Body of pancreas (tissue), 4 donors: Measurements from ENCODE around the gene NEURL4. TPM values are rescaled to one million over a fixed set of nuclear protein-coding genes. Genes with fewer than 3 reads are reported as not detected.
A peak's percentile ranks its signal among the peaks of the same experiment; 100 is the strongest.
"Not testable (repeated sequence)": the region's sequence is repeated elsewhere in the genome, so short reads cannot be mapped to it uniquely, and the experiment has no call there.

Experiments
- ATAC-seq: fragments of 150-250 bp; one replicate; pipeline ENCODE4 v1.9.1; 2016
- DNase-seq, 4 donors: peaks; one replicate each; pipeline ENCODE4 v3.0.0-alpha.2; 2019
- H3K27ac ChIP-seq, 4 donors: fragments of 200-600 bp; sonication (generic); 1 replicate in 3 of 4; 2 replicates in 1 of 4; pipeline versions ENCODE4 v1.5.1 to v1.6.1; 2016 to 2019; ENCODE audit warnings: mild to moderate bottlenecking in 1 of 4, mixed read lengths in 1 of 4, moderate library complexity in 1 of 4
- H3K27me3 ChIP-seq, 2 donors: fragments of 200-600 bp; sonication (generic); one replicate each; pipeline ENCODE4 v1.6.0; 2016; ENCODE audit warnings: mild to moderate bottlenecking in 1 of 2
- H3K36me3 ChIP-seq, 2 donors: fragments of 200-600 bp; sonication (generic); replicated peaks in 1 of 2; 2 replicates each; pipeline ENCODE4 v1.5.1; 2016; ENCODE audit warnings: low read depth in 2 of 2; ENCODE audit not compliant: insufficient read depth in 1 of 2
- H3K4me1 ChIP-seq: fragments of 200-600 bp; sonication (generic); one replicate; pipeline ENCODE4 v1.6.0; 2016
- H3K4me3 ChIP-seq, 2 donors: fragments of 200-600 bp; sonication (generic); 1 replicate in 1 of 2; 2 replicates in 1 of 2; pipeline ENCODE4 v1.5.1; 2016 to 2019
- H3K9me3 ChIP-seq, 3 donors: fragments of 200-600 bp; sonication (generic); 1 replicate in 2 of 3; 2 replicates in 1 of 3; pipeline ENCODE4 v1.5.1; 2016
- POLR2A ChIP-seq, 3 donors: fragments of 450-650 bp; IDR thresholded peaks; one replicate each; pipeline ENCODE4 v1.6.1; 2016; ENCODE audit warnings: antibody characterized with exemption in 3 of 3, mild to moderate bottlenecking in 2 of 3
- WGBS, 2 donors: methylation state at CpG; one replicate each; pipeline ENCODE4 v1.1.5; 2017; 5-methylcytosine and 5-hydroxymethylcytosine counted together
- intact Hi-C: fragments of 100-400 bp; cut with DNase I; formaldehyde crosslinking; loops from one replicate; pipeline ENCODE4 v1.15.1; 2023
- total RNA-seq, 2 donors: library from RNA; depleted of rRNA; stranded (reverse); fragments of >200 nt; gene quantifications; one replicate each; pipeline ENCODE4 v1.1.0, GENCODE V29; 2016
- TF ChIP-seq, protein P1 (sequence below), 7 experiments: fragments of 450-650 bp in 4 of 7; fragments of 200-600 bp in 3 of 7; sonication (generic) in 3 of 7; IDR thresholded peaks; one replicate each; pipeline ENCODE4 v1.5.1; 2016 to 2019; ENCODE audit warnings: antibody characterized with exemption in 7 of 7

NEURL4 gene
- 10 to 100 TPM; 28.8 to 41.2 TPM for total RNA-seq

DNA sequence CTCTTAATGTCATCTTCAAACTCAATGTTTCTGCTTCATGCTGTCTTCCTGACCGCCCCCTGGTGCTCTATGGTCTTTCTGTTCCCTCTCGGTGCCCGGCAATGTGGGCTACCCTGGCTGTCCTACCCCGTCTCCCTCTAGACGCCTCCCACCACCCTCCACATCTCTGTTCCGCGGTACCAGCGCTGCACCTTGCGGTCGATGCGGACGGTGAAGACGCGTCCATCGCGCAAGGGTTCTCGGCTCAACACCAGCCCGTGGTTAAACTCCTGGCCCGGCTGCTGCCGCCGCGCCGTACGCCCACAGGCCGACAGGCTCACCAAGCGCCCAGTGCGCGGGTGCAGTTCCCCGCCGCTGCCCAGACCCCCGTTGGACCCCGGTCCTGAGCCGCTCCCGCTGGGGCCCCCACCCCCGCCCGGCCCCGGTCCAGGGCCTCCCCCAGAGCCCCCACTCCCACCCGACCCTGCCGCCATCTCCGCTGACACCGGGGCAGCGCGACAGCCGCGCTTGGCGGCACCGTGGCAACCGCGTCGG is at the start of gene NEURL4:
NEURL4 (minus strand) TSS at position 496 of the 534 bp plus-strand sequence; CDS start at position 473, 23 bp downstream.
- no peaks in the 10 kb centered on the region for H3K9me3 ChIP-seq
- WGBS, 2 donors: 0% methylated on average over 10 to 47 of the region's 50 CpGs
- TF ChIP-seq, protein P1, sequence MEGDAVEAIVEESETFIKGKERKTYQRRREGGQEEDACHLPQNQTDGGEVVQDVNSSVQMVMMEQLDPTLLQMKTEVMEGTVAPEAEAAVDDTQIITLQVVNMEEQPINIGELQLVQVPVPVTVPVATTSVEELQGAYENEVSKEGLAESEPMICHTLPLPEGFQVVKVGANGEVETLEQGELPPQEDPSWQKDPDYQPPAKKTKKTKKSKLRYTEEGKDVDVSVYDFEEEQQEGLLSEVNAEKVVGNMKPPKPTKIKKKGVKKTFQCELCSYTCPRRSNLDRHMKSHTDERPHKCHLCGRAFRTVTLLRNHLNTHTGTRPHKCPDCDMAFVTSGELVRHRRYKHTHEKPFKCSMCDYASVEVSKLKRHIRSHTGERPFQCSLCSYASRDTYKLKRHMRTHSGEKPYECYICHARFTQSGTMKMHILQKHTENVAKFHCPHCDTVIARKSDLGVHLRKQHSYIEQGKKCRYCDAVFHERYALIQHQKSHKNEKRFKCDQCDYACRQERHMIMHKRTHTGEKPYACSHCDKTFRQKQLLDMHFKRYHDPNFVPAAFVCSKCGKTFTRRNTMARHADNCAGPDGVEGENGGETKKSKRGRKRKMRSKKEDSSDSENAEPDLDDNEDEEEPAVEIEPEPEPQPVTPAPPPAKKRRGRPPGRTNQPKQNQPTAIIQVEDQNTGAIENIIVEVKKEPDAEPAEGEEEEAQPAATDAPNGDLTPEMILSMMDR (IDR thresholded peaks at IDR 0.05): no peak
- no peak for TF ChIP-seq POLR2A (IDR thresholded peaks at IDR 0.05)
- H3K4me3 ChIP-seq: peak within 1 kb of the TSS; percentile 85 to 94
- H3K36me3 ChIP-seq: peaks cover 0 to 4% of the 10 kb centered on the region in 2 donors
- H3K27ac ChIP-seq: peak within 1 kb of the TSS; percentile 79 to 92 (median 89)
- DNase-seq: no peak
- no peaks in the 10 kb centered on the region for H3K27me3 ChIP-seq
- peak; percentile 19 for ATAC-seq
- peaks cover 25% of the 10 kb centered on the region for H3K4me1 ChIP-seq
- intact Hi-C loops: no loop called here

DNA sequence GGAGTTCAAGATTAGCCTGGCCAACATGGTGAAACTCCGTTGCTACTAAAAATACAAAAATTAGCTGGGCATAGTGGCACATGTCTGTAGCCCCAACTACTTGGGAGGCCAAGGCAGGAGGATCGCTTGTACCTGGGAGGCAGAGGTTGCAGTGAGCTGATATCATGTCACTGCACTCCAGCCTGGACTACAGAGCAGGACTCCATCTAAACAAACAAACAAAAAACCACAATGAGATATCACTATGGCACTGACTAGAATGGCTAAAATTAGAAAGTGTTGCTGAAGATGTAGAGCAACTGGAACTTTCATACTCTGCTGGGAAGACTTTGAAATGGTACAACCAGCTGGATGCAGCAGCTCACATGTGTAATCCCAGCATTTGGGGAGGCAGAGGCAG is 45.2 kb upstream of the NEURL4 start:
- intact Hi-C loops: no loop called here
- TF ChIP-seq, protein P1 (IDR thresholded peaks at IDR 0.05): no peak
- no peak overlapping the region for H3K27ac ChIP-seq
- H3K4me1 ChIP-seq: no peaks in the 10 kb centered on the region
- DNase-seq: no peak
- no peaks in the 10 kb centered on the region for H3K9me3 ChIP-seq
- H3K27me3 ChIP-seq: no peaks in the 10 kb centered on the region
- H3K4me3 ChIP-seq: no peak overlapping the region
- 66 to 90% methylated on average over 2 of the region's 2 CpGs for WGBS, 2 donors
- no peaks in the 10 kb centered on the region for H3K36me3 ChIP-seq
- no peak for ATAC-seq

GRCh38 chr17:7370853-7371252 is 41.7 kb upstream of the NEURL4 start:
- H3K9me3 ChIP-seq: no peaks in the 10 kb centered on the region
- DNase-seq (no peak), ATAC-seq (no peak)
- no peak for TF ChIP-seq POLR2A (IDR thresholded peaks at IDR 0.05)
- TF ChIP-seq, protein P1 (IDR thresholded peaks at IDR 0.05): no peak
- no peak overlapping the region for H3K4me3 ChIP-seq
- no peaks in the 10 kb centered on the region for H3K36me3 ChIP-seq
- no peaks in the 10 kb centered on the region for H3K27me3 ChIP-seq
- WGBS, 2 donors: 62 to 71% methylated on average over 4 of the region's 4 CpGs
- H3K27ac ChIP-seq: no peak overlapping the region
- intact Hi-C loops: no loop called here
- no peaks in the 10 kb centered on the region for H3K4me1 ChIP-seq

- DNase-seq (no peak), ATAC-seq (no peak)
- H3K9me3 ChIP-seq: no peaks in the 10 kb centered on the region
- H3K4me1 ChIP-seq: no peaks in the 10 kb centered on the region
- no peak overlapping the region for H3K27ac ChIP-seq
- H3K27me3 ChIP-seq: no peaks in the 10 kb centered on the region
- TF ChIP-seq POLR2A (IDR thresholded peaks at IDR 0.05): no peak
- TF ChIP-seq, protein P1 (IDR thresholded peaks at IDR 0.05): no peak
- intact Hi-C loops: no loop called here
- no peak overlapping the region for H3K4me3 ChIP-seq
- whole genome bisulfite sequencing, 2 donors: 65 to 79% methylated on average over 5 of the region's 5 CpGs
- no peaks in the 10 kb centered on the region for H3K36me3 ChIP-seq
Observed at GRCh38 chr17:7369825-7370224, 40.7 kb upstream of the NEURL4 start.

DNA sequence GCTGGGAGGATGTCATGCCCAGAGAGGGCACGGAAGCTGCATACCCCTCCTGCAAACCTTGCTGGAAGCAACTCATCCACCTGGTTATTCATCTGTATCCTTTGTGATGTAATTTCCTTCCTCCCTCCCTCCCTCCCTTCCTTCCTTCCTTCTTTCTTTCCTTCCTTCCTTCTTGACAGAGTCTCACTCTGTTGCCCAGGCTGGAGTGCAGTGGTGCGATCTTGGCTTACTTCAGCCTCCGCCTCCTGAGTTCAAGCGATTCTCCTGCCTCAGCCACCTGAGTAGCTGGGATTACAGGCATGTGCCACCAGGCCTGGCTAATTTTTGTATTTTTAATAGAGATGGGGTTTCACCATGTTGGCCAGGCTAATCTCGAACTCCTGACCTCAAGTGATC is 39.5 kb upstream of the NEURL4 start:
- intact Hi-C loops, ATAC-seq, H3K4me3 ChIP-seq, H3K36me3 ChIP-seq, DNase-seq, H3K27ac ChIP-seq, H3K4me1 ChIP-seq, H3K9me3 ChIP-seq, H3K27me3 ChIP-seq: not testable (repeated sequence)
- 71 to 88% methylated on average over 5 of the region's 5 CpGs for WGBS, 2 donors
